HepG2 (cell line): Measurements from ENCODE around the gene FGFBP2. TPM values are rescaled to one million over a fixed set of nuclear protein-coding genes. Genes with fewer than 3 reads are reported as not detected.

Experiments
- ATAC-seq: fragments of 200-7000 bp; cut with Tn5 transposase; 3 replicates; pipeline ENCODE4 v1.9.1; 2020; ENCODE audit warnings: mild to moderate bottlenecking, moderate library complexity
- BruUV-seq: library from RNA; stranded (reverse); fragments of 400-500 nt; replicated peaks from 2 replicates; lab custom pipeline; 2021; lab: Mats Ljungman, UMichigan
- CTCF ChIA-PET: fragments of 300-600 bp; formaldehyde crosslinking; extraction: SDS; loops from one replicate; lab custom pipeline; 2021; ENCODE audit warnings: low total read pairs, inconsistent platforms, low intra/inter-chr PET ratio; lab: Yijun Ruan, JAX
- POLR2A ChIA-PET: fragments of 350-600 bp; sonication (Branson Sonifier 250); formaldehyde crosslinking; loops from one replicate; lab custom pipeline; 2020; ENCODE audit warnings: antibody characterized with exemption, inconsistent platforms; lab: Yijun Ruan, JAX
- DNase-seq: peaks from one replicate; pipeline ENCODE4 v3.0.0-alpha.2; 2015; ENCODE audit warnings: low spot score
- FAIRE-seq: peaks from 3 replicates; lab custom pipeline; 2011; peaks lifted over from hg19 to GRCh38; lab: Jason Lieb, UNC
- H2AFZ ChIP-seq: one replicate; pipeline ENCODE4 v1.6.1; 2011; ENCODE audit warnings: low read length, inconsistent platforms
- H3K27ac ChIP-seq: fragments of 300-600 bp; 3 replicates; pipeline ENCODE4 v1.8.0; 2011; ENCODE audit warnings: mixed run types, mild to moderate bottlenecking, mixed read lengths, low read length, inconsistent platforms; ENCODE audit not compliant: insufficient read depth; ENCODE audit errors: extremely low read length
- H3K27me3 ChIP-seq, 2 experiments: fragments of 200-600 bp in 1 of 2; 2 replicates in 1 of 2; 3 replicates in 1 of 2; pipeline versions ENCODE4 v1.6.0 to v1.8.0; 2011; ENCODE audit warnings: low read length in 2 of 2, mild to moderate bottlenecking in 2 of 2, moderate library complexity in 2 of 2, inconsistent platforms in 1 of 2; ENCODE audit not compliant: insufficient read depth in 2 of 2, control insufficient read depth in 1 of 2
- H3K36me3 ChIP-seq, 2 experiments: fragments of 200-600 bp in 1 of 2; replicated peaks in 1 of 2; 2 replicates in 1 of 2; 3 replicates in 1 of 2; pipeline versions ENCODE4 v1.5.1 to v1.8.0; 2011; ENCODE audit warnings: low read length in 2 of 2, inconsistent platforms in 1 of 2; ENCODE audit not compliant: insufficient read depth in 2 of 2, control insufficient read depth in 1 of 2
- H3K4me1 ChIP-seq: 2 replicates; pipeline ENCODE4 v1.5.1; 2012; ENCODE audit warnings: low read length, inconsistent platforms; ENCODE audit not compliant: insufficient read depth
- H3K4me2 ChIP-seq: 2 replicates; pipeline ENCODE4 v1.6.0; 2011; ENCODE audit warnings: low read depth, low read length, inconsistent platforms
- H3K4me3 ChIP-seq, 3 experiments: fragments of 200-600 bp in 1 of 3; sonication (generic), shearing (Covaris generic) in 1 of 3; replicated peaks in 1 of 3; 2 replicates each; pipeline ENCODE4 v1.5.1; 2011 to 2016; ENCODE audit warnings: low read length in 3 of 3, inconsistent platforms in 2 of 3, low read depth in 2 of 3, mild to moderate bottlenecking in 2 of 3, control low read depth in 1 of 3, mixed read lengths in 1 of 3; ENCODE audit not compliant: insufficient read depth in 1 of 3
- H3K79me2 ChIP-seq: one replicate; pipeline ENCODE4 v1.6.1; 2011; ENCODE audit warnings: low read length, inconsistent platforms; ENCODE audit not compliant: insufficient read depth
- H3K9ac ChIP-seq: 2 replicates; pipeline ENCODE4 v1.6.0; 2011; ENCODE audit warnings: mild to moderate bottlenecking, low read depth, low read length, inconsistent platforms; ENCODE audit not compliant: insufficient read depth
- H3K9me3 ChIP-seq: 2 replicates; pipeline ENCODE4 v1.5.1; 2012; ENCODE audit warnings: mild to moderate bottlenecking, low read length
- H4K20me1 ChIP-seq: 2 replicates; pipeline ENCODE4 v1.6.0; 2011; ENCODE audit warnings: inconsistent platforms, mild to moderate bottlenecking, low read length, moderate library complexity; ENCODE audit not compliant: insufficient read depth
- ARNT ChIP-seq: fragments of 450-650 bp; IDR thresholded peaks from 2 replicates; pipeline ENCODE4 v1.6.1; 2017
- ETV6 ChIP-seq: sonication (generic); formaldehyde crosslinking; conservative IDR thresholded peaks from 2 replicates; pipeline ENCODE4 v1.4.0; 2020; ENCODE audit warnings: missing genetic modification reagents
- FOXO1 ChIP-seq: sonication (generic); formaldehyde crosslinking; IDR thresholded peaks from 2 replicates; pipeline ENCODE4 v1.4.0; 2020; ENCODE audit warnings: missing genetic modification reagents
- HMGXB4 ChIP-seq, 2 experiments: sonication (generic) in 1 of 2; formaldehyde crosslinking in 1 of 2; IDR thresholded peaks; 2 replicates each; pipeline versions ENCODE4 v1.4.0 to v1.6.1; 2018 to 2020; ENCODE audit warnings: missing genetic modification reagents in 2 of 2, borderline replicate concordance in 1 of 2, low read depth in 1 of 2, mild to moderate bottlenecking in 1 of 2, missing biosample characterization in 1 of 2
- HNF4A ChIP-seq: sonication (generic); formaldehyde crosslinking; IDR thresholded peaks from 2 replicates; pipeline ENCODE4 v1.4.0; 2020; ENCODE audit warnings: missing genetic modification reagents
- MLXIP ChIP-seq: sonication (generic); formaldehyde crosslinking; IDR thresholded peaks from 2 replicates; pipeline ENCODE4 v1.9.0; 2021; ENCODE audit warnings: missing genetic modification reagents, borderline replicate concordance
- SAP130 ChIP-seq: IDR thresholded peaks from 2 replicates; pipeline ENCODE4 v1.6.1; 2016; ENCODE audit warnings: low read depth
- SIN3B ChIP-seq: fragments of 150-350 bp; IDR thresholded peaks from 2 replicates; pipeline ENCODE4 v1.6.1; 2014; ENCODE audit warnings: low read length
- TRIM24 ChIP-seq: sonication (generic); formaldehyde crosslinking; IDR thresholded peaks from 2 replicates; pipeline ENCODE4 v1.8.0; 2022; ENCODE audit warnings: mild to moderate bottlenecking, missing genetic modification reagents
- ZNF10 ChIP-seq: sonication (generic); formaldehyde crosslinking; IDR thresholded peaks from 2 replicates; pipeline ENCODE4 v1.4.0; 2020; ENCODE audit warnings: mild to moderate bottlenecking, low read depth, missing genetic modification reagents, borderline replicate concordance
- ZNF232 ChIP-seq: sonication (generic); formaldehyde crosslinking; IDR thresholded peaks from 2 replicates; pipeline ENCODE4 v1.4.0; 2020; ENCODE audit warnings: missing genetic modification reagents, borderline replicate concordance
- ZNF446 ChIP-seq: sonication (generic); formaldehyde crosslinking; IDR thresholded peaks from 2 replicates; pipeline ENCODE4 v1.5.0; 2020; ENCODE audit warnings: mild to moderate bottlenecking, missing genetic modification reagents
- ZNF564 ChIP-seq: sonication (generic); formaldehyde crosslinking; IDR thresholded peaks from 2 replicates; pipeline ENCODE4 v1.8.1; 2023; ENCODE audit warnings: mild to moderate bottlenecking, missing genetic modification reagents
- ZNF589 ChIP-seq: sonication (generic); formaldehyde crosslinking; conservative IDR thresholded peaks from 2 replicates; pipeline ENCODE4 v1.8.0; 2022; ENCODE audit warnings: mild to moderate bottlenecking, moderate library complexity, missing genetic modification reagents
- WGBS: methylation state at CpG from one replicate; pipeline ENCODE4 v1.1.6; 2017; ENCODE audit warnings: low lambda C conversion rate; 5-methylcytosine and 5-hydroxymethylcytosine counted together
- in situ Hi-C: cut with HindIII; loops from 2 replicates; pipeline ENCODE4 v1.10.0; 2017; ENCODE audit warnings: low pct_unique_long_range_greater_than_20kb; ENCODE audit not compliant: extremely low pct_ligation_motif_present
- intact Hi-C: fragments of 100-400 bp; cut with micrococcal nuclease; formaldehyde crosslinking; loops from one replicate; pipeline ENCODE4 v1.10.0; 2022; ENCODE audit not compliant: unreplicated experiment
- polyA plus RNA-seq, 8 experiments: library from polyadenylated mRNA; depleted of rRNA in 3 of 8; stranded (reverse) in 7 of 8; unstranded in 1 of 8; fragments of >200 nt; fragmentation: Illumina TruSeq in 4 of 8; extraction: Trizol in 4 of 8; gene quantifications; 2 replicates each; pipeline versions ENCODE4 v1.2.1 to v1.2.3, GENCODE V29; 2011 to 2016; ENCODE audit warnings: low read depth in 4 of 8, missing spikeins in 1 of 8, mixed read lengths in 1 of 8; ENCODE audit not compliant: insufficient read depth in 1 of 8
- total RNA-seq, 5 experiments: library from RNA; depleted of rRNA; stranded (reverse); fragments of >200 nt; fragmentation: Illumina TruSeq; extraction: Trizol; gene quantifications; 2 replicates each; pipeline ENCODE4 v1.2.3, GENCODE V29; 2016; ENCODE audit warnings: low read depth in 1 of 5

FGFBP2 gene
- total and polyA plus RNA-seq, 2 of the 13 experiments (the other 11 are each of a cell fraction or from before 2014, with no cell fraction given), result not detected

GRCh38 chr4:15961781-15962510 is 1.0 kb downstream of the FGFBP2 start:
- WGBS, result 43% methylated on average over 12 of the region's 16 CpGs
- no peak for FAIRE-seq
- Histone ChIP-seq H3K4me1 (peaks cover 6% of the 10 kb centered on the region; the same call in 1 of the 2 replicates), H3K4me3 (no peak overlapping the region), H3K9ac (no peak overlapping the region), H2AFZ (no peak overlapping the region), H3K27ac (no peak overlapping the region), H4K20me1 (no peaks in the 10 kb centered on the region), H3K36me3 (no peaks in the 10 kb centered on the region), H3K79me2 (no peaks in the 10 kb centered on the region), H3K4me2 (no peak overlapping the region), H3K27me3 (peaks cover 0 to 18% of the 10 kb centered on the region in 2 experiments; a peak in 2 of 5 replicates), H3K9me3 (no peaks in the 10 kb centered on the region)
- POLR2A ChIA-PET, result no interaction called here
- no TSS peak for BruUV-seq
- in situ Hi-C loops (loop anchor here (5.0 kb wide), 2 partner anchors 40 to 485 kb away; no protein-coding TSS in a partner anchor), intact Hi-C loops (no loop called here)
- CTCF ChIA-PET, result interaction anchor here (1.8 kb wide), 1 partner anchor 40 kb away, joined by 8 read pairs; no protein-coding TSS in a partner anchor
- DNase-seq, result no peak
- no peak for TF ChIP-seq HMGXB4 (CRISPR knock-in tag; IDR thresholded peaks at IDR 0.05; ENCODE audit: borderline replicate concordance in 1 of 2, low read depth in 1 of 2)
- no peak for TF ChIP-seq TRIM24 (CRISPR knock-in tag)
- ATAC-seq, result no peak

GRCh38 chr4:15958562-15958961 is 4.4 kb downstream of the FGFBP2 start:
- Histone ChIP-seq H3K36me3 (no peaks in the 10 kb centered on the region), H3K9ac (no peak overlapping the region), H3K9me3 (no peaks in the 10 kb centered on the region), H4K20me1 (no peaks in the 10 kb centered on the region), H3K27me3 (peaks cover 0 to 18% of the 10 kb centered on the region in 2 experiments; a peak in 2 of 5 replicates), H2AFZ (no peak overlapping the region), H3K79me2 (no peaks in the 10 kb centered on the region), H3K4me1 (peaks cover 12% of the 10 kb centered on the region; the same call in 1 of the 2 replicates), H3K4me2 (no peak overlapping the region), H3K4me3 (no peak overlapping the region), H3K27ac (no peak overlapping the region)
- FAIRE-seq (no peak), DNase-seq (no peak), ATAC-seq (no peak)
- intact Hi-C loops (no loop called here), in situ Hi-C loops (loop anchor here (5.0 kb wide), 2 partner anchors 76 to 151 kb away; no protein-coding TSS in a partner anchor)
- BruUV-seq, result no TSS peak
- POLR2A ChIA-PET, result no interaction called here
- CTCF ChIA-PET, result no interaction called here
- 30% methylated on average over 2 of the region's 2 CpGs for WGBS
- TF ChIP-seq ARNT (no peak), MLXIP (CRISPR knock-in tag) (no peak), SIN3B (no peak), ZNF564 (CRISPR knock-in tag) (no peak), ZNF10 (no peak), SAP130 (CRISPR knock-in tag) (no peak), ZNF589 (CRISPR knock-in tag) (no peak), HNF4A (CRISPR knock-in tag) (no peak), FOXO1 (CRISPR knock-in tag) (no peak), ETV6 (CRISPR knock-in tag) (no peak), ZNF232 (no peak), ZNF446 (CRISPR knock-in tag) (no peak)
